CD14-positive monocyte (primary cell): ENCODE measurements around the gene DNAJC19. TPM values are rescaled to one million over a fixed set of nuclear protein-coding genes. Genes with fewer than 3 reads are reported as not detected.

Experiments used
- DNase-seq, 3 donors: peaks; one replicate each; pipeline ENCODE4 v3.0.0-alpha.2; 2011 to 2022
- H2AFZ ChIP-seq: 2 replicates; pipeline ENCODE4 v1.6.0; 2012; ENCODE audit warnings: mild to moderate bottlenecking, low read depth, low read length, inconsistent platforms; ENCODE audit not compliant: insufficient read depth, poor library complexity, severe bottlenecking
- H3K27ac ChIP-seq, 2 donors: 1 replicate in 1 of 2; 2 replicates in 1 of 2; pipeline ENCODE4 v1.5.1; 2012 to 2013; ENCODE audit warnings: low read length in 2 of 2, control low read depth in 1 of 2, inconsistent platforms in 1 of 2, low read depth in 1 of 2, mild to moderate bottlenecking in 1 of 2
- H3K27me3 ChIP-seq, 2 donors: one replicate each; pipeline versions ENCODE4 v1.6.0 to v1.6.1; 2011 to 2013; ENCODE audit warnings: low read length in 2 of 2; ENCODE audit not compliant: control insufficient read depth in 2 of 2, insufficient read depth in 2 of 2
- H3K36me3 ChIP-seq, 2 donors: replicated peaks in 1 of 2; 1 replicate in 1 of 2; 2 replicates in 1 of 2; pipeline versions ENCODE4 v1.5.1 to v1.6.1; 2012 to 2013; ENCODE audit warnings: low read length in 2 of 2, control low read depth in 1 of 2, inconsistent platforms in 1 of 2, mild to moderate bottlenecking in 1 of 2; ENCODE audit not compliant: insufficient read depth in 2 of 2, control insufficient read depth in 1 of 2
- H3K4me1 ChIP-seq, 2 donors: 1 replicate in 1 of 2; 2 replicates in 1 of 2; pipeline versions ENCODE4 v1.5.1 to v1.6.1; 2012 to 2013; ENCODE audit warnings: low read length in 2 of 2, control low read depth in 1 of 2, inconsistent platforms in 1 of 2, mild to moderate bottlenecking in 1 of 2, moderate library complexity in 1 of 2; ENCODE audit not compliant: insufficient read depth in 2 of 2, control insufficient read depth in 1 of 2
- H3K4me2 ChIP-seq: replicated peaks from 2 replicates; pipeline ENCODE3; 2012; ENCODE audit warnings: low read length, moderate library complexity, mild to moderate bottlenecking; ENCODE audit not compliant: poor library complexity, severe bottlenecking; ENCODE audit errors: extremely low read depth
- H3K4me3 ChIP-seq, 3 experiments: fragments of 200-600 bp in 1 of 3; sonication (generic) in 1 of 3; replicated peaks in 1 of 3; 1 replicate in 2 of 3; 2 replicates in 1 of 3; pipeline ENCODE4 v1.5.1; 2011 to 2013; ENCODE audit warnings: low read length in 3 of 3, mild to moderate bottlenecking in 3 of 3, control low read depth in 2 of 3, low read depth in 2 of 3, inconsistent platforms in 1 of 3, moderate library complexity in 1 of 3
- H3K79me2 ChIP-seq: 2 replicates; pipeline ENCODE4 v1.6.0; 2012; ENCODE audit warnings: mild to moderate bottlenecking, control low read depth, inconsistent platforms, low read length, moderate library complexity; ENCODE audit not compliant: insufficient read depth
- H3K9ac ChIP-seq: 2 replicates; pipeline ENCODE4 v1.6.0; 2017; ENCODE audit warnings: low read length, mild to moderate bottlenecking; ENCODE audit not compliant: insufficient read depth, poor library complexity, severe bottlenecking
- H3K9me3 ChIP-seq, 2 donors: replicated peaks in 1 of 2; 1 replicate in 1 of 2; 2 replicates in 1 of 2; pipeline versions ENCODE4 v1.5.1 to v1.6.1; 2012 to 2013; ENCODE audit warnings: low read length in 2 of 2, control low read depth in 1 of 2; ENCODE audit not compliant: control insufficient read depth in 1 of 2, insufficient read depth in 1 of 2
- H4K20me1 ChIP-seq: 2 replicates; pipeline ENCODE4 v1.6.0; 2012; ENCODE audit warnings: mild to moderate bottlenecking, low read length, control low read depth, moderate library complexity; ENCODE audit not compliant: insufficient read depth
- H3K27ac Mint-ChIP-seq, 7 donors: one replicate each; pipeline ENCODE4 v1.8.0; 2020; ENCODE audit warnings: mild to moderate bottlenecking in 7 of 7, mixed read lengths in 7 of 7, moderate library complexity in 6 of 7, inconsistent platforms in 2 of 7
- H3K27me3 Mint-ChIP-seq, 3 donors: one replicate each; pipeline ENCODE4 v1.8.0; 2021 to 2022; ENCODE audit warnings: low read depth in 3 of 3, mild to moderate bottlenecking in 3 of 3, mixed read lengths in 3 of 3, moderate library complexity in 3 of 3, inconsistent platforms in 1 of 3
- H3K36me3 Mint-ChIP-seq, 2 donors: one replicate each; pipeline ENCODE4 v1.8.0; 2020; ENCODE audit warnings: mixed read lengths in 2 of 2, inconsistent platforms in 1 of 2, mild to moderate bottlenecking in 1 of 2
- H3K4me1 Mint-ChIP-seq: one replicate; pipeline ENCODE4 v1.8.0; 2020; ENCODE audit warnings: mild to moderate bottlenecking, mixed read lengths
- H3K4me3 Mint-ChIP-seq, 2 donors: one replicate each; pipeline ENCODE4 v1.8.0; 2020; ENCODE audit warnings: mild to moderate bottlenecking in 2 of 2, mixed read lengths in 2 of 2, moderate library complexity in 1 of 2
- H3K9me3 Mint-ChIP-seq, 7 donors: one replicate each; pipeline ENCODE4 v1.8.0; 2020 to 2022; ENCODE audit warnings: mixed read lengths in 7 of 7, mild to moderate bottlenecking in 6 of 7, moderate library complexity in 6 of 7, inconsistent platforms in 2 of 7
- CTCF ChIP-seq: fragments of 200-600 bp; IDR thresholded peaks from one replicate; pipeline ENCODE4 v1.8.0; 2022; ENCODE audit warnings: antibody characterized with exemption, mild to moderate bottlenecking
- WGBS: methylation state at CpG from one replicate; pipeline ENCODE4 v1.1.5; 2013; ENCODE audit warnings: missing lambda C conversion rate; ENCODE audit not compliant: insufficient coverage; 5-methylcytosine and 5-hydroxymethylcytosine counted together
- intact Hi-C, 2 donors: fragments of 100-400 bp; cut with micrococcal nuclease; formaldehyde crosslinking; loops; one replicate each; pipeline versions ENCODE4 v1.15.0 to v1.15.1; 2023
- polyA plus RNA-seq, 3 donors: library from polyadenylated mRNA; depleted of rRNA in 1 of 3; unstranded in 2 of 3; stranded (reverse) in 1 of 3; fragments of 300-500 nt in 2 of 3; fragments of >200 nt in 1 of 3; fragmentation: Illumina TruSeq in 2 of 3; gene quantifications; 1 replicate in 2 of 3; 2 replicates in 1 of 3; pipeline ENCODE4 v1.2.3, GENCODE V29; 2012 to 2021

Gene DNAJC19
- polyA plus RNA-seq, 3 donors, result 10.7 to 44.7 (median 44.0) TPM

- H2AFZ ChIP-seq, result no peak overlapping the region
- no peaks in the 10 kb centered on the region for H4K20me1 ChIP-seq
- no peak for TF ChIP-seq CTCF
- H3K4me3 ChIP-seq, result no peak overlapping the region
- no peak for DNase-seq
- H3K4me2 ChIP-seq, result no peak overlapping the region
- H3K9ac ChIP-seq, result no peak overlapping the region
- H3K27ac Mint-ChIP-seq, result no peak overlapping the region
- no peaks in the 10 kb centered on the region for H3K79me2 ChIP-seq
- H3K9me3 Mint-ChIP-seq, result peaks cover 0 to 22% (median 8%) of the 10 kb centered on the region in 7 donors
- H3K9me3 ChIP-seq, result peaks cover 8 to 12% of the 10 kb centered on the region in 2 donors
- H3K36me3 Mint-ChIP-seq, result no peaks in the 10 kb centered on the region
- H3K27me3 Mint-ChIP-seq, result no peaks in the 10 kb centered on the region
- H3K27ac ChIP-seq, result no peak overlapping the region
- no peaks in the 10 kb centered on the region for H3K4me1 ChIP-seq
- no peaks in the 10 kb centered on the region for H3K4me1 Mint-ChIP-seq
- no peaks in the 10 kb centered on the region for H3K27me3 ChIP-seq
- intact Hi-C loops, result no loop called here
- no peaks in the 10 kb centered on the region for H3K36me3 ChIP-seq
- H3K4me3 Mint-ChIP-seq, result no peak overlapping the region
Observed at GRCh38 chr3:181025204-181025603, 35.7 kb upstream of the DNAJC19 start.

GRCh38 chr3:181017690-181018089, 28.2 kb upstream of the DNAJC19 start:
- H3K27ac Mint-ChIP-seq, result no peak overlapping the region
- H3K36me3 ChIP-seq, result no peaks in the 10 kb centered on the region
- intact Hi-C loops, result no loop called here
- no peaks in the 10 kb centered on the region for H3K4me1 Mint-ChIP-seq
- H3K4me3 ChIP-seq, result no peak overlapping the region
- H3K9ac ChIP-seq, result no peak overlapping the region
- no peak overlapping the region for H3K4me2 ChIP-seq
- H3K79me2 ChIP-seq, result no peaks in the 10 kb centered on the region
- peaks cover 0 to 3% of the 10 kb centered on the region in 2 donors for H3K9me3 ChIP-seq
- 60% methylated on average over 1 of the region's 2 CpGs for WGBS
- no peaks in the 10 kb centered on the region for H3K27me3 ChIP-seq
- no peak for TF ChIP-seq CTCF
- H3K27ac ChIP-seq, result no peak overlapping the region
- H3K9me3 Mint-ChIP-seq, result peaks cover 2 to 12% (median 7%) of the 10 kb centered on the region in 7 donors
- no peak overlapping the region for H3K4me3 Mint-ChIP-seq
- DNase-seq, result no peak
- H3K27me3 Mint-ChIP-seq, result peaks cover 0 to 4% (median 4%) of the 10 kb centered on the region in 3 donors
- H2AFZ ChIP-seq, result no peak overlapping the region
- H3K36me3 Mint-ChIP-seq, result no peaks in the 10 kb centered on the region
- no peaks in the 10 kb centered on the region for H4K20me1 ChIP-seq
- no peaks in the 10 kb centered on the region for H3K4me1 ChIP-seq
